PC-9 (cell line): ENCODE measurements around the gene NCR3LG1. TPM values are rescaled to one million over a fixed set of nuclear protein-coding genes. Genes with fewer than 3 reads are reported as not detected.

ENCODE experiments used
- BruUV-seq: library from RNA; stranded (reverse); fragments of 400-500 nt; replicated peaks from 2 replicates; lab custom pipeline; 2021; lab: Mats Ljungman, UMichigan
- CTCF ChIA-PET: fragments of 300-600 bp; sonication (Branson Sonifier 250); formaldehyde crosslinking; loops from one replicate; lab custom pipeline; 2022; ENCODE audit warnings: antibody characterized with exemption; lab: Charles Lee
- POLR2A ChIA-PET: fragments of 300-600 bp; sonication (Branson Sonifier 250); formaldehyde crosslinking; loops from one replicate; lab custom pipeline; 2022; ENCODE audit warnings: antibody characterized with exemption; ENCODE audit not compliant: unreplicated experiment; lab: Charles Lee
- DNase-seq, 2 experiments: peaks; one replicate each; pipeline versions ENCODE4 v3.0.0 to v3.0.0-alpha.2; 2015 to 2022; ENCODE audit warnings: mixed read lengths in 1 of 2
- H2AFZ ChIP-seq: fragments of 200-600 bp; sonication (generic); 2 replicates; pipeline ENCODE4 v1.8.1; 2017; ENCODE audit warnings: antibody characterized with exemption
- H3F3A ChIP-seq: fragments of 200-600 bp; sonication (generic); 2 replicates; pipeline ENCODE4 v1.8.1; 2017; ENCODE audit warnings: antibody characterized with exemption, mild to moderate bottlenecking, low read depth; ENCODE audit not compliant: insufficient read depth
- H3K27ac ChIP-seq: fragments of 200-600 bp; sonication (generic); 2 replicates; pipeline ENCODE4 v1.6.1; 2016; ENCODE audit warnings: mixed run types
- H3K27me3 ChIP-seq: fragments of 200-600 bp; sonication (generic); 2 replicates; pipeline ENCODE4 v1.6.1; 2016; ENCODE audit warnings: low read depth, mixed run types; ENCODE audit not compliant: insufficient read depth
- H3K36me3 ChIP-seq: fragments of 200-600 bp; sonication (generic); 2 replicates; pipeline ENCODE4 v1.6.1; 2016; ENCODE audit warnings: low read depth, mixed run types
- H3K4me1 ChIP-seq: fragments of 200-600 bp; sonication (generic); replicated peaks from 2 replicates; pipeline ENCODE4 v1.6.1; 2016; ENCODE audit warnings: mixed run types; ENCODE audit not compliant: insufficient read depth
- H3K4me2 ChIP-seq: fragments of 200-600 bp; sonication (generic); 2 replicates; pipeline ENCODE4 v1.6.1; 2017; ENCODE audit warnings: mixed run types
- H3K4me3 ChIP-seq: fragments of 200-600 bp; sonication (generic); 2 replicates; pipeline ENCODE4 v1.6.1; 2016; ENCODE audit warnings: mixed run types
- H3K79me2 ChIP-seq: fragments of 200-600 bp; sonication (generic); 2 replicates; pipeline ENCODE4 v1.6.1; 2017; ENCODE audit warnings: low read depth, mixed run types
- H3K9me2 ChIP-seq: fragments of 200-600 bp; sonication (generic); 2 replicates; pipeline ENCODE4 v1.8.1; 2017; ENCODE audit warnings: mild to moderate bottlenecking; ENCODE audit not compliant: insufficient read depth
- H3K9me3 ChIP-seq: fragments of 200-600 bp; sonication (generic); 2 replicates; pipeline ENCODE4 v1.8.1; 2016; ENCODE audit warnings: low read depth; ENCODE audit not compliant: insufficient read depth
- H4K20me1 ChIP-seq: fragments of 200-600 bp; sonication (generic); 2 replicates; pipeline ENCODE4 v1.8.1; 2017; ENCODE audit not compliant: insufficient read depth
- EZH2 ChIP-seq: fragments of 200-600 bp; sonication (generic); IDR thresholded peaks from 2 replicates; pipeline ENCODE4 v1.8.0; 2017; ENCODE audit warnings: antibody characterized with exemption, low read depth
- intact Hi-C: fragments of 100-400 bp; cut with micrococcal nuclease; formaldehyde crosslinking; loops from one replicate; pipeline ENCODE4 v1.10.0; 2022; ENCODE audit not compliant: unreplicated experiment
- total RNA-seq: library from RNA; stranded (reverse); gene quantifications from 2 replicates; pipeline ENCODE4 v1.2.3, GENCODE V29; 2021
- TF ChIP-seq, protein P1 (sequence below): fragments of 200-600 bp; sonication (generic); conservative IDR thresholded peaks from 2 replicates; pipeline ENCODE4 v1.6.1; 2017; ENCODE audit warnings: mixed run types, antibody characterized with exemption, mild to moderate bottlenecking, moderate library complexity

Gene NCR3LG1
- total RNA-seq, 1 experiment from 2014 or later = 0.33 TPM

- CTCF ChIA-PET = no interaction called here
- no TSS peak for BruUV-seq
- Histone ChIP-seq H3K27ac (no peak overlapping the region), H3K9me3 (no peaks in the 10 kb centered on the region), H3K4me3 (no peak overlapping the region), H4K20me1 (no peaks in the 10 kb centered on the region), H2AFZ (no peak overlapping the region), H3K27me3 (peaks cover 81% of the 10 kb centered on the region), H3F3A (no peaks in the 10 kb centered on the region), H3K9me2 (no peaks in the 10 kb centered on the region), H3K36me3 (no peaks in the 10 kb centered on the region), H3K4me1 (no peaks in the 10 kb centered on the region), H3K4me2 (no peak overlapping the region), H3K79me2 (no peaks in the 10 kb centered on the region)
- intact Hi-C loops = no loop called here
- POLR2A ChIA-PET = no interaction called here
- DNase-seq = no peak
- no peak for TF ChIP-seq EZH2
- TF ChIP-seq, protein P1, sequence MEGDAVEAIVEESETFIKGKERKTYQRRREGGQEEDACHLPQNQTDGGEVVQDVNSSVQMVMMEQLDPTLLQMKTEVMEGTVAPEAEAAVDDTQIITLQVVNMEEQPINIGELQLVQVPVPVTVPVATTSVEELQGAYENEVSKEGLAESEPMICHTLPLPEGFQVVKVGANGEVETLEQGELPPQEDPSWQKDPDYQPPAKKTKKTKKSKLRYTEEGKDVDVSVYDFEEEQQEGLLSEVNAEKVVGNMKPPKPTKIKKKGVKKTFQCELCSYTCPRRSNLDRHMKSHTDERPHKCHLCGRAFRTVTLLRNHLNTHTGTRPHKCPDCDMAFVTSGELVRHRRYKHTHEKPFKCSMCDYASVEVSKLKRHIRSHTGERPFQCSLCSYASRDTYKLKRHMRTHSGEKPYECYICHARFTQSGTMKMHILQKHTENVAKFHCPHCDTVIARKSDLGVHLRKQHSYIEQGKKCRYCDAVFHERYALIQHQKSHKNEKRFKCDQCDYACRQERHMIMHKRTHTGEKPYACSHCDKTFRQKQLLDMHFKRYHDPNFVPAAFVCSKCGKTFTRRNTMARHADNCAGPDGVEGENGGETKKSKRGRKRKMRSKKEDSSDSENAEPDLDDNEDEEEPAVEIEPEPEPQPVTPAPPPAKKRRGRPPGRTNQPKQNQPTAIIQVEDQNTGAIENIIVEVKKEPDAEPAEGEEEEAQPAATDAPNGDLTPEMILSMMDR = no peak
Observed at GRCh38 chr11:17413414-17414316, 62.1 kb downstream of the NCR3LG1 start.

- no peaks in the 10 kb centered on the region for H3K36me3 ChIP-seq
- peaks cover 86% of the 10 kb centered on the region for H3K27me3 ChIP-seq
- H3K4me2 ChIP-seq = no peak overlapping the region
- H3K79me2 ChIP-seq = no peaks in the 10 kb centered on the region
- TF ChIP-seq, protein P1 = no peak
- TF ChIP-seq EZH2 = no peak
- CTCF ChIA-PET = no interaction called here
- intact Hi-C loops = no loop called here
- no peak overlapping the region for H3K27ac ChIP-seq
- no peaks in the 10 kb centered on the region for H3F3A ChIP-seq
- BruUV-seq = no TSS peak
- H3K4me3 ChIP-seq = no peak overlapping the region
- H3K9me2 ChIP-seq = no peaks in the 10 kb centered on the region
- H4K20me1 ChIP-seq = no peaks in the 10 kb centered on the region
- H2AFZ ChIP-seq = no peak overlapping the region
- POLR2A ChIA-PET = no interaction called here
- no peaks in the 10 kb centered on the region for H3K4me1 ChIP-seq
- H3K9me3 ChIP-seq = no peaks in the 10 kb centered on the region
- no peak for DNase-seq
Observed at GRCh38 chr11:17414317-17414737, 62.7 kb downstream of the NCR3LG1 start.

DNA sequence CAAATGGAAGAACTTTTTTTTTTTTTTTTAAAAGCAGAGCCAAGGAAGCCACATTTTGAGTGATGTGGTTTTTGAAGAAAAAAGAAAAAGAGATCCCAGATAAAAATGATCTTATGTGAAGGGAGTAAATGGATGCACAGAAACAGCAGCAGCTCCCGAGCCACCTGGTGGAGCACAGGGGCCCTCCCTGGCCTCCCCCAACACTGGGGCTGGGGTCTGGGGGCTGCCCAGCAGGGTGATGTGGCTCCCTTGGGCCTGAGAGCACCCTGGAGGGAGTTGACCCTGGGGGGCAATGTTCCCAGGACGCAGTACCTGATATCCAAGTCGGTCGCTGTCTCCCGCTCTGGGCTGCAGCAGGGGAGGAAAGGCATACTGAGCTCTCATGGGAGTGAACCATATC, 63.4 kb downstream of the NCR3LG1 start:
- no peaks in the 10 kb centered on the region for H3K79me2 ChIP-seq
- CTCF ChIA-PET = no interaction called here
- no peak overlapping the region for H3K4me3 ChIP-seq
- BruUV-seq = no TSS peak
- H3F3A ChIP-seq = no peaks in the 10 kb centered on the region
- no peaks in the 10 kb centered on the region for H4K20me1 ChIP-seq
- TF ChIP-seq, protein P1 = no peak
- no peak for TF ChIP-seq EZH2
- no peaks in the 10 kb centered on the region for H3K36me3 ChIP-seq
- H3K4me1 ChIP-seq = no peaks in the 10 kb centered on the region
- H3K27ac ChIP-seq = no peak overlapping the region
- POLR2A ChIA-PET = no interaction called here
- H3K9me2 ChIP-seq = no peaks in the 10 kb centered on the region
- H3K9me3 ChIP-seq = no peaks in the 10 kb centered on the region
- no peak for DNase-seq
- H3K27me3 ChIP-seq = peaks cover 93% of the 10 kb centered on the region
- no peak overlapping the region for H3K4me2 ChIP-seq
- H2AFZ ChIP-seq = no peak overlapping the region
- intact Hi-C loops = no loop called here
